ENCODE measurements around the gene AQP5. TPM values are rescaled to one million over a fixed set of nuclear protein-coding genes. Genes with fewer than 3 reads are reported as not detected.

AQP5 gene
- total and polyA plus RNA-seq, 2 of the 8 experiments (the other 6 are each of a cell fraction or from before 2014, with no cell fraction given): 2.5 to 3.2 TPM

GRCh38 chr12:49987625-49988303, 26.1 kb downstream of the AQP5 start (continued):
- TF ChIP-seq, protein P1, sequence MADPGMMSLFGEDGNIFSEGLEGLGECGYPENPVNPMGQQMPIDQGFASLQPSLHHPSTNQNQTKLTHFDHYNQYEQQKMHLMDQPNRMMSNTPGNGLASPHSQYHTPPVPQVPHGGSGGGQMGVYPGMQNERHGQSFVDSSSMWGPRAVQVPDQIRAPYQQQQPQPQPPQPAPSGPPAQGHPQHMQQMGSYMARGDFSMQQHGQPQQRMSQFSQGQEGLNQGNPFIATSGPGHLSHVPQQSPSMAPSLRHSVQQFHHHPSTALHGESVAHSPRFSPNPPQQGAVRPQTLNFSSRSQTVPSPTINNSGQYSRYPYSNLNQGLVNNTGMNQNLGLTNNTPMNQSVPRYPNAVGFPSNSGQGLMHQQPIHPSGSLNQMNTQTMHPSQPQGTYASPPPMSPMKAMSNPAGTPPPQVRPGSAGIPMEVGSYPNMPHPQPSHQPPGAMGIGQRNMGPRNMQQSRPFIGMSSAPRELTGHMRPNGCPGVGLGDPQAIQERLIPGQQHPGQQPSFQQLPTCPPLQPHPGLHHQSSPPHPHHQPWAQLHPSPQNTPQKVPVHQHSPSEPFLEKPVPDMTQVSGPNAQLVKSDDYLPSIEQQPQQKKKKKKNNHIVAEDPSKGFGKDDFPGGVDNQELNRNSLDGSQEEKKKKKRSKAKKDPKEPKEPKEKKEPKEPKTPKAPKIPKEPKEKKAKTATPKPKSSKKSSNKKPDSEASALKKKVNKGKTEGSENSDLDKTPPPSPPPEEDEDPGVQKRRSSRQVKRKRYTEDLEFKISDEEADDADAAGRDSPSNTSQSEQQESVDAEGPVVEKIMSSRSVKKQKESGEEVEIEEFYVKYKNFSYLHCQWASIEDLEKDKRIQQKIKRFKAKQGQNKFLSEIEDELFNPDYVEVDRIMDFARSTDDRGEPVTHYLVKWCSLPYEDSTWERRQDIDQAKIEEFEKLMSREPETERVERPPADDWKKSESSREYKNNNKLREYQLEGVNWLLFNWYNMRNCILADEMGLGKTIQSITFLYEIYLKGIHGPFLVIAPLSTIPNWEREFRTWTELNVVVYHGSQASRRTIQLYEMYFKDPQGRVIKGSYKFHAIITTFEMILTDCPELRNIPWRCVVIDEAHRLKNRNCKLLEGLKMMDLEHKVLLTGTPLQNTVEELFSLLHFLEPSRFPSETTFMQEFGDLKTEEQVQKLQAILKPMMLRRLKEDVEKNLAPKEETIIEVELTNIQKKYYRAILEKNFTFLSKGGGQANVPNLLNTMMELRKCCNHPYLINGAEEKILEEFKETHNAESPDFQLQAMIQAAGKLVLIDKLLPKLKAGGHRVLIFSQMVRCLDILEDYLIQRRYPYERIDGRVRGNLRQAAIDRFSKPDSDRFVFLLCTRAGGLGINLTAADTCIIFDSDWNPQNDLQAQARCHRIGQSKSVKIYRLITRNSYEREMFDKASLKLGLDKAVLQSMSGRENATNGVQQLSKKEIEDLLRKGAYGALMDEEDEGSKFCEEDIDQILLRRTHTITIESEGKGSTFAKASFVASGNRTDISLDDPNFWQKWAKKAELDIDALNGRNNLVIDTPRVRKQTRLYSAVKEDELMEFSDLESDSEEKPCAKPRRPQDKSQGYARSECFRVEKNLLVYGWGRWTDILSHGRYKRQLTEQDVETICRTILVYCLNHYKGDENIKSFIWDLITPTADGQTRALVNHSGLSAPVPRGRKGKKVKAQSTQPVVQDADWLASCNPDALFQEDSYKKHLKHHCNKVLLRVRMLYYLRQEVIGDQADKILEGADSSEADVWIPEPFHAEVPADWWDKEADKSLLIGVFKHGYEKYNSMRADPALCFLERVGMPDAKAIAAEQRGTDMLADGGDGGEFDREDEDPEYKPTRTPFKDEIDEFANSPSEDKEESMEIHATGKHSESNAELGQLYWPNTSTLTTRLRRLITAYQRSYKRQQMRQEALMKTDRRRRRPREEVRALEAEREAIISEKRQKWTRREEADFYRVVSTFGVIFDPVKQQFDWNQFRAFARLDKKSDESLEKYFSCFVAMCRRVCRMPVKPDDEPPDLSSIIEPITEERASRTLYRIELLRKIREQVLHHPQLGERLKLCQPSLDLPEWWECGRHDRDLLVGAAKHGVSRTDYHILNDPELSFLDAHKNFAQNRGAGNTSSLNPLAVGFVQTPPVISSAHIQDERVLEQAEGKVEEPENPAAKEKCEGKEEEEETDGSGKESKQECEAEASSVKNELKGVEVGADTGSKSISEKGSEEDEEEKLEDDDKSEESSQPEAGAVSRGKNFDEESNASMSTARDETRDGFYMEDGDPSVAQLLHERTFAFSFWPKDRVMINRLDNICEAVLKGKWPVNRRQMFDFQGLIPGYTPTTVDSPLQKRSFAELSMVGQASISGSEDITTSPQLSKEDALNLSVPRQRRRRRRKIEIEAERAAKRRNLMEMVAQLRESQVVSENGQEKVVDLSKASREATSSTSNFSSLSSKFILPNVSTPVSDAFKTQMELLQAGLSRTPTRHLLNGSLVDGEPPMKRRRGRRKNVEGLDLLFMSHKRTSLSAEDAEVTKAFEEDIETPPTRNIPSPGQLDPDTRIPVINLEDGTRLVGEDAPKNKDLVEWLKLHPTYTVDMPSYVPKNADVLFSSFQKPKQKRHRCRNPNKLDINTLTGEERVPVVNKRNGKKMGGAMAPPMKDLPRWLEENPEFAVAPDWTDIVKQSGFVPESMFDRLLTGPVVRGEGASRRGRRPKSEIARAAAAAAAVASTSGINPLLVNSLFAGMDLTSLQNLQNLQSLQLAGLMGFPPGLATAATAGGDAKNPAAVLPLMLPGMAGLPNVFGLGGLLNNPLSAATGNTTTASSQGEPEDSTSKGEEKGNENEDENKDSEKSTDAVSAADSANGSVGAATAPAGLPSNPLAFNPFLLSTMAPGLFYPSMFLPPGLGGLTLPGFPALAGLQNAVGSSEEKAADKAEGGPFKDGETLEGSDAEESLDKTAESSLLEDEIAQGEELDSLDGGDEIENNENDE (IDR thresholded peaks at IDR 0.05; ENCODE audit: insufficient replicate concordance, low read length): no peak
- TF ChIP-seq TBP (IDR thresholded peaks at IDR 0.05; ENCODE audit: low read depth, low read length) (no peak), CTBP2 (IDR thresholded peaks at IDR 0.05; ENCODE audit: borderline replicate concordance, insufficient read depth, insufficient read length, low read length) (no peak), KDM5A (IDR thresholded peaks at IDR 0.05; ENCODE audit: low read length) (no peak)

All from H1 (cell line).